GM12801 (cell line): Measurements from ENCODE around the gene CHD6.

Experiments used
- TF ChIP-seq, protein P1 (sequence below): IDR thresholded peaks from one replicate; pipeline ENCODE4 v1.5.1; 2011; ENCODE audit warnings: control low read depth; ENCODE audit not compliant: insufficient read length; ENCODE audit errors: extremely low read depth

The CHD6 gene

DNA sequence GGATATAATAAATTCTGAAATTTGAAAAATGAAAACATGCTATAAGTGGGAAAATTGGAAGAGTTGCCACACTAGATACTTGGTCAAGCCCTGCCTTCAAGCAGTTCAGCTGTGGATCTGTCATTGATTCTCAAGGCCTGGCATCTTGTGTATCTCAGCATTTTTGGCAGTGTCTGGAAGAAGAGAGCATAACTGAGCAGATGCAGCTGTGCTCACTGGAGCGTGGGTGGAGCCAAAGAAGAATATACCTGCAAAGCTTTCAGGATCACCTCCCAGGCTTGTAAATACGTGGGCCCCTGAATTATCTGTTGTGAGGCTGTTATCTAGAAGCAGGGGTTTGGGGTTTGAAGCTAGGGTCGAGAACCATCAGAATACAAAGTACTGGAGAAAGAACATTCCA is 31.3 kb upstream of the CHD6 start:
- TF ChIP-seq, protein P1, sequence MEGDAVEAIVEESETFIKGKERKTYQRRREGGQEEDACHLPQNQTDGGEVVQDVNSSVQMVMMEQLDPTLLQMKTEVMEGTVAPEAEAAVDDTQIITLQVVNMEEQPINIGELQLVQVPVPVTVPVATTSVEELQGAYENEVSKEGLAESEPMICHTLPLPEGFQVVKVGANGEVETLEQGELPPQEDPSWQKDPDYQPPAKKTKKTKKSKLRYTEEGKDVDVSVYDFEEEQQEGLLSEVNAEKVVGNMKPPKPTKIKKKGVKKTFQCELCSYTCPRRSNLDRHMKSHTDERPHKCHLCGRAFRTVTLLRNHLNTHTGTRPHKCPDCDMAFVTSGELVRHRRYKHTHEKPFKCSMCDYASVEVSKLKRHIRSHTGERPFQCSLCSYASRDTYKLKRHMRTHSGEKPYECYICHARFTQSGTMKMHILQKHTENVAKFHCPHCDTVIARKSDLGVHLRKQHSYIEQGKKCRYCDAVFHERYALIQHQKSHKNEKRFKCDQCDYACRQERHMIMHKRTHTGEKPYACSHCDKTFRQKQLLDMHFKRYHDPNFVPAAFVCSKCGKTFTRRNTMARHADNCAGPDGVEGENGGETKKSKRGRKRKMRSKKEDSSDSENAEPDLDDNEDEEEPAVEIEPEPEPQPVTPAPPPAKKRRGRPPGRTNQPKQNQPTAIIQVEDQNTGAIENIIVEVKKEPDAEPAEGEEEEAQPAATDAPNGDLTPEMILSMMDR, result no peak

DNA sequence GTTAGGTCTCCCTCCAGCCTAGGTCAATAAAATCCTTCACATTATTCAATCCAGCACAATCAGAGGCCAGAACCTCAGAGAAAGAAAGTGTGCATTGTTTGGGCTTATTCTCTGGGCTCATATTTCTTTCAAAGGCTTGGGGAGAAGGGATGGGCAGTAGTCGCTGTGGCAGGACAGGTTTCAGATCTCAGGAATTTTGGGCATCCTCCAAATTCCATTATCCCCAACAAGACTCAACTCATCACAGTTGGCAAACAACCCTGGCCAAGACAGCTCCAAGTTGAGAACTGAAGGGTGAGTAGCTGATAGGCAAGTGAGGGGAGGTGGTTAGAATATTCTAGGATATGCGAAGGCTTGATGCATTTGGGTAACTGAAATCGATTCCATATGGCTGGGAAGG is 27.2 kb upstream of the CHD6 start:
- TF ChIP-seq, protein P1, result no peak

DNA sequence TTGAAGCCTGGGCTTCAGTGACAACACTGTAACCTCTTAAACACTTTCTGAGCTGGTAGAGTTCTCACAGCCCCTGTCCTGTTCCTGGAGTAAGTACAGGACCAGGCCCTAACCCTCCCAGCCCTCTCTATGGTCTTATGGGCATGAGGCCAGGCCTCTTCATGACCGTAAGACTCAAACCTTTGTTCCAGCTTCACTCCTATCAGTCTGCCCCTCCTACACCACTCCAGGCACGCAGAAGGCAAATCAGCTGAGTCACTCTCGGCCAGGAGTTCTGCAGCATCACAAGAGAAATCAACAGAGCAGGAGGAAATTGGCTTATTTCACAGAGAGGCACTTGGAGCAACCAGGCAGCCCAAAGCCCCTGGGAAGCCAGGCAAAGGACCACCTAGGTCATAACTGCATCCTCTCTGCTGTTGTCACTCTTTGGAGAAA is 25.3 kb upstream of the CHD6 start:
- TF ChIP-seq, protein P1, result no peak

- TF ChIP-seq, protein P1, result no peak
Observed at GRCh38 chr20:41639630-41640029, 21.5 kb upstream of the CHD6 start.

- TF ChIP-seq, protein P1, result no peak
Observed at GRCh38 chr20:41638456-41638855, 20.3 kb upstream of the CHD6 start.

GRCh38 chr20:41635158-41635557 is 17.0 kb upstream of the CHD6 start:
- TF ChIP-seq, protein P1, result no peak

DNA sequence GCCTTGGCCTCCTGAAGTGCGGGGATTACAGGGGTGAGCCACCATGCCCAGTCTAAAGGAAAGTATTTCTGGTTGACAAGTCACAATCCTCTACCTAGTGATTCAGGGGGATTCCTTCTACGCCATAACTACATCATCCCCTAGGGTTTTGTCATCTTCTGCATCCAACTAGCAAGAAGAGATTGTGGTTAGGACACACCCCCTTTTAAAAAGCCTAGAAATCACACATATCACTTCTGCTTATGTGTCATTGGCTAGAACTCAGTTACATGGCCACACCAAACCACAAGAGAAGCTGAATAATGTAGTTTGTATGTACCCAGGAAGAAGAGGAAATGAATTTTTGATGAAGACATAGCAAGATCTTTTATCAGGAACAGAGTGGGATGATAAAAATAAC is 14.7 kb upstream of the CHD6 start:
- TF ChIP-seq, protein P1, result no peak

GRCh38 chr20:41631826-41632225 is 13.6 kb upstream of the CHD6 start:
- TF ChIP-seq, protein P1, result no peak
